K562 (cell line): ENCODE measurements around the gene BCAP31. TPM values are rescaled to one million over a fixed set of nuclear protein-coding genes. Genes with fewer than 3 reads are reported as not detected.

Source experiments
- CBFA2T2 ChIP-seq: fragments of 450-650 bp; conservative IDR thresholded peaks from 2 replicates; pipeline ENCODE4 v1.6.1; 2017; ENCODE audit warnings: mild to moderate bottlenecking
- CHD1 ChIP-seq: fragments of 200-600 bp; sonication (generic); IDR thresholded peaks from one replicate; pipeline ENCODE4 v1.6.1; 2012; ENCODE audit warnings: mild to moderate bottlenecking, moderate library complexity, low read length, inconsistent platforms
- E2F3 ChIP-seq: fragments of 250-450 bp; sonication (Bioruptor Pico); IDR thresholded peaks from 2 replicates; pipeline ENCODE4 v1.4.0; 2020; ENCODE audit warnings: mild to moderate bottlenecking
- ETV6 ChIP-seq, 3 experiments: fragments of 150-350 bp in 1 of 3; sonication (generic) in 1 of 3; formaldehyde crosslinking in 1 of 3; IDR thresholded peaks; 2 replicates each; pipeline versions ENCODE4 v1.6.1 to v1.8.0; 2014 to 2022; ENCODE audit warnings: borderline replicate concordance in 2 of 3, low read depth in 2 of 3, antibody characterized with exemption in 1 of 3, low read length in 1 of 3, mild to moderate bottlenecking in 1 of 3, missing genetic modification reagents in 1 of 3
- GATAD2B ChIP-seq: fragments of 450-650 bp; IDR thresholded peaks from 2 replicates; pipeline ENCODE4 v1.6.1; 2017; ENCODE audit warnings: mild to moderate bottlenecking, borderline replicate concordance
- HEY1 ChIP-seq: fragments of 250-450 bp; sonication (Bioruptor Pico); IDR thresholded peaks from 2 replicates; pipeline ENCODE4 v1.5.0; 2020; ENCODE audit warnings: mild to moderate bottlenecking, moderate library complexity, borderline replicate concordance
- HLTF ChIP-seq: fragments of 450-650 bp; IDR thresholded peaks from 2 replicates; pipeline ENCODE4 v1.6.1; 2016
- KLF16 ChIP-seq: IDR thresholded peaks from 2 replicates; pipeline ENCODE4 v1.6.1; 2016; ENCODE audit warnings: antibody characterized with exemption
- KLF6 ChIP-seq: fragments of 250-450 bp; sonication (Bioruptor Pico); IDR thresholded peaks from 2 replicates; pipeline ENCODE4 v1.4.0; 2020; ENCODE audit warnings: mild to moderate bottlenecking, moderate library complexity, borderline replicate concordance
- MTA3 ChIP-seq: fragments of 450-650 bp; formaldehyde crosslinking; IDR thresholded peaks from 2 replicates; pipeline ENCODE4 v1.6.1; 2017; ENCODE audit warnings: mild to moderate bottlenecking, borderline replicate concordance
- NCOR1 ChIP-seq: fragments of 450-650 bp; IDR thresholded peaks from 2 replicates; pipeline ENCODE4 v1.6.1; 2016; ENCODE audit warnings: mild to moderate bottlenecking, moderate library complexity
- POLR2A ChIP-seq: fragments of 450-650 bp; conservative IDR thresholded peaks from 2 replicates; pipeline ENCODE4 v1.6.1; 2016
- RFX5 ChIP-seq: IDR thresholded peaks from 2 replicates; pipeline ENCODE4 v1.6.1; 2011; ENCODE audit warnings: low read depth, mild to moderate bottlenecking, improper control_type of control experiment, low read length
- SRSF1 ChIP-seq: fragments of 200-400 bp; formaldehyde crosslinking; IDR thresholded peaks from 2 replicates; pipeline ENCODE4 v1.6.1; 2017; ENCODE audit warnings: mild to moderate bottlenecking, low read depth, low read length, moderate library complexity
- TCF7L2 ChIP-seq: fragments of 150-350 bp; IDR thresholded peaks from 2 replicates; pipeline ENCODE4 v1.6.1; 2016; ENCODE audit warnings: low read depth, mild to moderate bottlenecking, low read length, moderate library complexity
- XRCC4 ChIP-seq: IDR thresholded peaks from one replicate; pipeline ENCODE4 v1.6.1; 2011; ENCODE audit not compliant: insufficient read depth, insufficient read length; ENCODE audit errors: extremely low read depth
- ZBTB7A ChIP-seq: IDR thresholded peaks from 2 replicates; pipeline ENCODE4 v1.6.1; 2011; ENCODE audit warnings: low read depth, mild to moderate bottlenecking, low read length, moderate library complexity, borderline replicate concordance; ENCODE audit not compliant: control insufficient read depth
- ZNF311 ChIP-seq: fragments of 250-450 bp; sonication (Bioruptor Pico); IDR thresholded peaks from 2 replicates; pipeline ENCODE4 v1.4.0; 2020; ENCODE audit warnings: mild to moderate bottlenecking, moderate library complexity
- polyA plus RNA-seq, 8 experiments: library from polyadenylated mRNA; depleted of rRNA in 4 of 8; stranded (reverse) in 5 of 8; unstranded in 3 of 8; fragments of >200 nt; fragmentation: Nextera tagmentation in 2 of 8; fragmentation: Illumina TruSeq in 1 of 8; extraction: Ambion mirVana in 2 of 8; extraction: Trizol in 1 of 8; gene quantifications; 2 replicates each; pipeline versions ENCODE4 v1.2.1 to v1.2.3, GENCODE V29; 2011 to 2014; ENCODE audit warnings: inconsistent platforms in 1 of 8, missing spikeins in 1 of 8
- total RNA-seq, 7 experiments: library from RNA; depleted of rRNA in 6 of 7; stranded (reverse); fragments of >200 nt in 6 of 7; fragmentation: Illumina TruSeq in 2 of 7; extraction: Trizol in 2 of 7; gene quantifications; 2 replicates each; pipeline versions ENCODE4 v1.2.1 to v1.2.3, GENCODE V29; 2011 to 2021; ENCODE audit warnings: low replicate concordance in 1 of 7
- TF ChIP-seq, protein P1 (sequence below), 3 experiments: fragments of 200-800 bp in 1 of 3; fragments of 250-450 bp in 1 of 3; fragments of 450-650 bp in 1 of 3; sonication (Bioruptor Pico) in 1 of 3; sonication (Bioruptor generic) in 1 of 3; formaldehyde crosslinking in 1 of 3; IDR thresholded peaks; 2 replicates each; pipeline versions ENCODE4 v1.6.1 to v1.8.0; 2016 to 2022; ENCODE audit warnings: mild to moderate bottlenecking in 2 of 3, missing genetic modification characterization in 2 of 3, missing compliant biosample characterization in 1 of 3, moderate library complexity in 1 of 3
- TF ChIP-seq, protein P2 (sequence below): fragments of 200-800 bp; sonication (Bioruptor generic); IDR thresholded peaks from 2 replicates; pipeline ENCODE4 v1.6.1; 2017; ENCODE audit warnings: missing genetic modification characterization, missing compliant biosample characterization
- TF ChIP-seq, protein P3 (sequence below), 2 experiments: fragments of 450-650 bp; IDR thresholded peaks; 2 replicates each; pipeline ENCODE4 v1.6.1; 2016

BCAP31 gene
- total and polyA plus RNA-seq, 9 of the 15 experiments (the other 6 are each of a cell fraction or from before 2014, with no cell fraction given): 156 to 683 (median 188) TPM

DNA sequence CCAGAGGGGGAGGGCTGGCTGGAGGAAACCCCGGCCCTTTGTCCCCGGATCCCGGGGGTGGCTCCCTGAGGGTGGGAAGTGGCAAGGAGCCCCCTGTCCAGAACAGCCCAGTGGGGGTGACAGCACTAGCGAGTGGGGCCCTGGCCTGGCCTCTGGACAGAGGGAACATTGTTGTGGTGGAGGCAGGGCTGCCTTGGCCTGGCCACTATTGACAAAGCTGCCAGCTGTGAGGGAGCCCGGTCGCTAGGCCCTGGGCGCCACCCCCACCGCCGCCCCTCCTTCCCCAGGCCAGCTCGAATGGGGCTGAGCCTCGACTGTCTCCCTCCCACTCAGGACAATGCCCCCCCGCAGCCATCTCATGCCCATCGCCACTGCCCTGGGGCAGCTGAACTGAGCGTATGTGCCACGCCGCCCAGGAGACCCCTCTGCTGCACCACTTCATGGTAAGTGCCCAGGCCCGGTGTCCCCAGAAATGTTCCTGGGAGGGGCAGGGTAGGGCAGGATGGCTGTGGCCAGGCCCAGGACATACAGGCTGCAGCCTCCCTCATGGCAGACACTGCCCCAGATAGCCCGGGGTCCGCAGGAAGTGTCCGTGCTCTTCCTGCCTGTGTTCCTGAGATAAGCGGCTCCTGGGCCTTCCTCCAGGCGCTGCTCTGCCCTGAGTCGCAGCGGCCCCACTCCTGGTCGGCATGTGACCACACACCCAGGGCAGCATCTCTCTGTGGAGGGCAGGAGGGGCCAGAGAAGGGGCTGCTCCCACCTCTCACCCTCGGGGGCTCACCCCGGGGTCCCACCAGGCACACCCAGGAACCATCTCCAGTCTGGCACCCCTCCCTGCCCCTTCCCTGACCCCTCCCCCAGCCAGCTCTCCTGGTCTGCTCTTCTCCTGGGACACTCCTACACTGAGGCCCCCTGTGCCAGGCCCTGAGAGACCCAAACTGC is 41.2 kb upstream of the BCAP31 start (continued):
- TF ChIP-seq KLF16: peak; percentile 61; the same call in 1 of the 2 replicates
- peak; percentile 69 for TF ChIP-seq CHD1
- peak; percentile 88 for TF ChIP-seq CBFA2T2
- TF ChIP-seq, protein P1, sequence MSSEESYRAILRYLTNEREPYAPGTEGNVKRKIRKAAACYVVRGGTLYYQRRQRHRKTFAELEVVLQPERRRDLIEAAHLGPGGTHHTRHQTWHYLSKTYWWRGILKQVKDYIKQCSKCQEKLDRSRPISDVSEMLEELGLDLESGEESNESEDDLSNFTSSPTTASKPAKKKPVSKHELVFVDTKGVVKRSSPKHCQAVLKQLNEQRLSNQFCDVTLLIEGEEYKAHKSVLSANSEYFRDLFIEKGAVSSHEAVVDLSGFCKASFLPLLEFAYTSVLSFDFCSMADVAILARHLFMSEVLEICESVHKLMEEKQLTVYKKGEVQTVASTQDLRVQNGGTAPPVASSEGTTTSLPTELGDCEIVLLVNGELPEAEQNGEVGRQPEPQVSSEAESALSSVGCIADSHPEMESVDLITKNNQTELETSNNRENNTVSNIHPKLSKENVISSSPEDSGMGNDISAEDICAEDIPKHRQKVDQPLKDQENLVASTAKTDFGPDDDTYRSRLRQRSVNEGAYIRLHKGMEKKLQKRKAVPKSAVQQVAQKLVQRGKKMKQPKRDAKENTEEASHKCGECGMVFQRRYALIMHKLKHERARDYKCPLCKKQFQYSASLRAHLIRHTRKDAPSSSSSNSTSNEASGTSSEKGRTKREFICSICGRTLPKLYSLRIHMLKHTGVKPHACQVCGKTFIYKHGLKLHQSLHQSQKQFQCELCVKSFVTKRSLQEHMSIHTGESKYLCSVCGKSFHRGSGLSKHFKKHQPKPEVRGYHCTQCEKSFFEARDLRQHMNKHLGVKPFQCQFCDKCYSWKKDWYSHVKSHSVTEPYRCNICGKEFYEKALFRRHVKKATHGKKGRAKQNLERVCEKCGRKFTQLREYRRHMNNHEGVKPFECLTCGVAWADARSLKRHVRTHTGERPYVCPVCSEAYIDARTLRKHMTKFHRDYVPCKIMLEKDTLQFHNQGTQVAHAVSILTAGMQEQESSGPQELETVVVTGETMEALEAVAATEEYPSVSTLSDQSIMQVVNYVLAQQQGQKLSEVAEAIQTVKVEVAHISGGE (CRISPR knock-in tag; IDR thresholded peaks at IDR 0.05): peak in 2 of 3 experiments; percentile 77 to 96; a peak in 4 of 6 replicates
- TF ChIP-seq ZNF311 (CRISPR knock-in tag): no peak
- peak; percentile 64; the same call in 1 of the 2 replicates for TF ChIP-seq MTA3
- no peak for TF ChIP-seq XRCC4
- 0 out of 2 replicates have a peak, but pooled peaks have one; percentile 14 for TF ChIP-seq KLF6
- peak; percentile 56 to 72; a peak in 2 of 4 replicates for TF ChIP-seq ETV6 (IDR thresholded peaks at IDR 0.05; ENCODE audit: borderline replicate concordance in 1 of 2, low read depth in 2 of 2, low read length in 1 of 2)
- TF ChIP-seq ETV6 (CRISPR knock-in tag; IDR thresholded peaks at IDR 0.05; ENCODE audit: borderline replicate concordance): no peak
- TF ChIP-seq HLTF: no peak
- 0 out of 2 replicates have a peak, but pooled peaks have one; percentile 74 for TF ChIP-seq POLR2A
- TF ChIP-seq HEY1: no peak
- TF ChIP-seq NCOR1: peak; percentile 90
- TF ChIP-seq, protein P2, sequence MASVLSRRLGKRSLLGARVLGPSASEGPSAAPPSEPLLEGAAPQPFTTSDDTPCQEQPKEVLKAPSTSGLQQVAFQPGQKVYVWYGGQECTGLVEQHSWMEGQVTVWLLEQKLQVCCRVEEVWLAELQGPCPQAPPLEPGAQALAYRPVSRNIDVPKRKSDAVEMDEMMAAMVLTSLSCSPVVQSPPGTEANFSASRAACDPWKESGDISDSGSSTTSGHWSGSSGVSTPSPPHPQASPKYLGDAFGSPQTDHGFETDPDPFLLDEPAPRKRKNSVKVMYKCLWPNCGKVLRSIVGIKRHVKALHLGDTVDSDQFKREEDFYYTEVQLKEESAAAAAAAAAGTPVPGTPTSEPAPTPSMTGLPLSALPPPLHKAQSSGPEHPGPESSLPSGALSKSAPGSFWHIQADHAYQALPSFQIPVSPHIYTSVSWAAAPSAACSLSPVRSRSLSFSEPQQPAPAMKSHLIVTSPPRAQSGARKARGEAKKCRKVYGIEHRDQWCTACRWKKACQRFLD (CRISPR knock-in tag): peak; percentile 77; the same call in 1 of the 2 replicates
- TF ChIP-seq, protein P3, sequence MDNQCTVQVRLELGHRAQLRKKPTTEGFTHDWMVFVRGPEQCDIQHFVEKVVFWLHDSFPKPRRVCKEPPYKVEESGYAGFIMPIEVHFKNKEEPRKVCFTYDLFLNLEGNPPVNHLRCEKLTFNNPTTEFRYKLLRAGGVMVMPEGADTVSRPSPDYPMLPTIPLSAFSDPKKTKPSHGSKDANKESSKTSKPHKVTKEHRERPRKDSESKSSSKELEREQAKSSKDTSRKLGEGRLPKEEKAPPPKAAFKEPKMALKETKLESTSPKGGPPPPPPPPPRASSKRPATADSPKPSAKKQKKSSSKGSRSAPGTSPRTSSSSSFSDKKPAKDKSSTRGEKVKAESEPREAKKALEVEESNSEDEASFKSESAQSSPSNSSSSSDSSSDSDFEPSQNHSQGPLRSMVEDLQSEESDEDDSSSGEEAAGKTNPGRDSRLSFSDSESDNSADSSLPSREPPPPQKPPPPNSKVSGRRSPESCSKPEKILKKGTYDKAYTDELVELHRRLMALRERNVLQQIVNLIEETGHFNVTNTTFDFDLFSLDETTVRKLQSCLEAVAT (IDR thresholded peaks at IDR 0.05): no peak
- no peak; the same call in 1 of the 2 replicates for TF ChIP-seq GATAD2B
- TF ChIP-seq SRSF1: no peak
- no peak for TF ChIP-seq TCF7L2
- TF ChIP-seq RFX5: no peak
- peak; percentile 49; the same call in 1 of the 2 replicates for TF ChIP-seq E2F3 (CRISPR knock-in tag)
- TF ChIP-seq ZBTB7A: peak; percentile 81; the same call in 1 of the 2 replicates
